HG02852 (cell line): ENCODE measurements around the gene MCM7.

Experiments used
- ATAC-seq: cut with Tn5 transposase; IDR thresholded peaks from one replicate; pipeline ENCODE4 v1.9.1; 2021; ENCODE audit warnings: mild to moderate bottlenecking, moderate library complexity; ENCODE audit not compliant: unreplicated experiment

MCM7 gene

GRCh38 chr7:100124301-100125230 is 23.4 kb upstream of the MCM7 start:
- no peak for ATAC-seq

GRCh38 chr7:100122568-100122967 is 21.4 kb upstream of the MCM7 start:
- no peak for ATAC-seq

GRCh38 chr7:100122067-100122466 is 20.9 kb upstream of the MCM7 start:
- no peak for ATAC-seq

GRCh38 chr7:100120733-100121036 is 19.5 kb upstream of the MCM7 start:
- no peak for ATAC-seq

GRCh38 chr7:100119970-100120732 is 19.0 kb upstream of the MCM7 start:
- ATAC-seq = peak; percentile 39

GRCh38 chr7:100119072-100119969 is 18.1 kb upstream of the MCM7 start, which contains the start of the genes CNPY4 and TAF6:
Gene CNPY4 (plus strand): TSS chr7:100119634. CDS start chr7:100119745, 111 bp downstream.
Gene TAF6 (minus strand): TSS chr7:100119358. CDS start chr7:100114209, 5,149 bp downstream.
- peak; percentile 66 for ATAC-seq

GRCh38 chr7:100118388-100119071 is 17.3 kb upstream of the MCM7 start:
- ATAC-seq = no peak

GRCh38 chr7:100115026-100115425 is 13.8 kb upstream of the MCM7 start:
- no peak for ATAC-seq

- ATAC-seq = no peak
Observed at GRCh38 chr7:100111914-100112313, 10.7 kb upstream of the MCM7 start.

GRCh38 chr7:100111156-100111555 is 10.0 kb upstream of the MCM7 start:
- no peak for ATAC-seq

- no peak for ATAC-seq
Observed at GRCh38 chr7:100109521-100110163, 8.4 kb upstream of the MCM7 start.

GRCh38 chr7:100107890-100108289 is 6.7 kb upstream of the MCM7 start:
- ATAC-seq = no peak

- no peak for ATAC-seq
Observed at GRCh38 chr7:100107125-100107737, 6.0 kb upstream of the MCM7 start.

- no peak for ATAC-seq
Observed at GRCh38 chr7:100106633-100107032, 5.4 kb upstream of the MCM7 start.

GRCh38 chr7:100105534-100105933 is 4.3 kb upstream of the MCM7 start:
- ATAC-seq = no peak

GRCh38 chr7:100102950-100103840 is 2.0 kb upstream of the MCM7 start:
- ATAC-seq = no peak

GRCh38 chr7:100100420-100101015 is 679 bp downstream of the MCM7 start:
- ATAC-seq = peak; percentile 63

GRCh38 chr7:100099452-100099851 is 1.7 kb downstream of the MCM7 start:
- no peak for ATAC-seq
